HepG2 (cell line): ENCODE measurements around the gene LCN2. TPM values are rescaled to one million over a fixed set of nuclear protein-coding genes. Genes with fewer than 3 reads are reported as not detected.
A peak's percentile ranks its signal among the peaks of the same experiment; 100 is the strongest.

Experiments used
- CBX1 ChIP-seq: IDR thresholded peaks from one replicate; pipeline ENCODE4 v1.6.1; 2016; ENCODE audit warnings: antibody characterized with exemption, low read depth
- ESRRA ChIP-seq: sonication (generic); formaldehyde crosslinking; IDR thresholded peaks from 2 replicates; pipeline ENCODE4 v1.5.1; 2020; ENCODE audit warnings: mild to moderate bottlenecking, low read depth, missing genetic modification reagents
- HNF4G ChIP-seq, 2 experiments: sonication (generic) in 1 of 2; formaldehyde crosslinking in 1 of 2; IDR thresholded peaks; 2 replicates each; pipeline versions ENCODE4 v1.4.0 to v1.6.1; 2011 to 2020; ENCODE audit warnings: borderline replicate concordance in 2 of 2, low read depth in 2 of 2, mild to moderate bottlenecking in 2 of 2, low read length in 1 of 2, missing genetic modification reagents in 1 of 2, moderate library complexity in 1 of 2
- MAZ ChIP-seq, 2 experiments: sonication (generic) in 1 of 2; formaldehyde crosslinking in 1 of 2; IDR thresholded peaks; 2 replicates each; pipeline versions ENCODE4 v1.5.0 to v1.6.1; 2012 to 2020; ENCODE audit warnings: low read depth in 2 of 2, mild to moderate bottlenecking in 2 of 2, borderline replicate concordance in 1 of 2, improper control_type of control experiment in 1 of 2, low read length in 1 of 2, missing genetic modification reagents in 1 of 2, moderate library complexity in 1 of 2
- MIXL1 ChIP-seq: IDR thresholded peaks from 2 replicates; pipeline ENCODE4 v1.6.1; 2016
- MXI1 ChIP-seq: IDR thresholded peaks from 3 replicates; pipeline ENCODE4 v1.6.1; 2012; ENCODE audit warnings: low read depth, low read length, inconsistent platforms, borderline replicate concordance
- SIX4 ChIP-seq: sonication (generic); formaldehyde crosslinking; IDR thresholded peaks from 2 replicates; pipeline ENCODE4 v1.4.0; 2020; ENCODE audit warnings: missing genetic modification reagents
- polyA plus RNA-seq, 8 experiments: library from polyadenylated mRNA; depleted of rRNA in 3 of 8; stranded (reverse) in 7 of 8; unstranded in 1 of 8; fragments of >200 nt; fragmentation: Illumina TruSeq in 4 of 8; extraction: Trizol in 4 of 8; gene quantifications; 2 replicates each; pipeline versions ENCODE4 v1.2.1 to v1.2.3, GENCODE V29; 2011 to 2016; ENCODE audit warnings: low read depth in 4 of 8, missing spikeins in 1 of 8, mixed read lengths in 1 of 8; ENCODE audit not compliant: insufficient read depth in 1 of 8
- total RNA-seq, 5 experiments: library from RNA; depleted of rRNA; stranded (reverse); fragments of >200 nt; fragmentation: Illumina TruSeq; extraction: Trizol; gene quantifications; 2 replicates each; pipeline ENCODE4 v1.2.3, GENCODE V29; 2016; ENCODE audit warnings: low read depth in 1 of 5
- TF ChIP-seq, protein P1 (sequence below): sonication (generic); formaldehyde crosslinking; IDR thresholded peaks from 2 replicates; pipeline ENCODE4 v1.4.0; 2020; ENCODE audit warnings: missing genetic modification reagents
- TF ChIP-seq, protein P2 (sequence below): sonication (generic); formaldehyde crosslinking; IDR thresholded peaks from 2 replicates; pipeline ENCODE4 v1.8.0; 2022; ENCODE audit warnings: missing genetic modification reagents, mild to moderate bottlenecking, borderline replicate concordance
- TF ChIP-seq, protein P3 (sequence below): sonication (generic); formaldehyde crosslinking; IDR thresholded peaks from 2 replicates; pipeline ENCODE4 v1.9.0; 2021; ENCODE audit warnings: mild to moderate bottlenecking, missing genetic modification reagents

Gene LCN2
- total and polyA plus RNA-seq, 2 of the 13 experiments (the other 11 are each of a cell fraction or from before 2014, with no cell fraction given) = 0.38 to 1.4 TPM

DNA sequence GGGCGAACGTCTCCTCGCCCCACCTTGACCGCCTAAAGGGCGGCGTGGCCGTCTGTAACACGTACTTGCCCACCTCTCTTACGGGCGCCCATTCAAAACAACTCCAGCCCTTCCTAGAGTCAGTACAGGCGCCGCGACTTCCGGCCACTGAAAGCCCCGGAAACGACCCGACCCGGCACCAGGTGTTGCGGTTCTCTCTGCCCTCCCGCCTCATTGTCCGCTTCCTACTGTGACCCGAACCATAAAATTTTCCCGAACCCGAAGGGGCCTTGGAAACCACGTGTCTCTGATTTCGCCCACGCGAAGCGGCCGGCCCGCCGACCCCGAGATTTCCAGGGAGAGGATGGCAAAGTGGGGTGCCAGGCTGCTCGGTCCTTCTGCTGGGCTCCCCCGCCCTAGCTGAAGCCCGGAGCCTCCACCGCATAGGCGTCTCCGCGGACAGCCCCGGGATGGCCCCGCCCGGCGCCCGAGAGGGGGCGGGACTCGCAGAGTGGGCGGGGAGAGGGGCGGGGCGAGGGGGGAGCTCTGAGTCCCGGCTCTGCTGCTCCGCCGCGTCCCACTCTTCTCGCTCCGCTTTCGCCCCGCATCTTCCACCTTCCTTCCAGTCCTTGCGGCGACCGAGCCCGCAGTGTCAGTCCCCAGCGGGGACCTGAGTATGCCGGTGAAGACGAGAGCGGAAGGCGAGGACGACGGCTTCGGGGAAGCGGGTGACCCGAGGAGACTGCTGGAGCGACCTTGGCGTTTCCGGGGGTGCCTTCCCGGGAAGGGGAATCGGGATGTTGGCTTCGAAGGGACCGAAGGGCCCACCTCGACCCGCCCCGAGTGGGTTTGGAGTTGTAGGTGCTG, 21.0 kb upstream of the LCN2 start (continued):
- TF ChIP-seq MAZ (IDR thresholded peaks at IDR 0.05; ENCODE audit: borderline replicate concordance, low read depth, low read length) (no peak), MAZ (CRISPR knock-in tag; IDR thresholded peaks at IDR 0.05; ENCODE audit: low read depth) (peak; percentile 46), SIX4 (no peak), MXI1 (peak; percentile 82; the same call in 2 of the 3 replicates), MIXL1 (peak; percentile 47; the same call in 1 of the 2 replicates), ESRRA (no peak), CBX1 (no peak), HNF4G (IDR thresholded peaks at IDR 0.05; ENCODE audit: borderline replicate concordance, low read depth, low read length) (0 out of 2 replicates have a peak, but pooled peaks have one; percentile 1), HNF4G (CRISPR knock-in tag; IDR thresholded peaks at IDR 0.05; ENCODE audit: borderline replicate concordance, low read depth) (no peak)
- TF ChIP-seq, protein P1, sequence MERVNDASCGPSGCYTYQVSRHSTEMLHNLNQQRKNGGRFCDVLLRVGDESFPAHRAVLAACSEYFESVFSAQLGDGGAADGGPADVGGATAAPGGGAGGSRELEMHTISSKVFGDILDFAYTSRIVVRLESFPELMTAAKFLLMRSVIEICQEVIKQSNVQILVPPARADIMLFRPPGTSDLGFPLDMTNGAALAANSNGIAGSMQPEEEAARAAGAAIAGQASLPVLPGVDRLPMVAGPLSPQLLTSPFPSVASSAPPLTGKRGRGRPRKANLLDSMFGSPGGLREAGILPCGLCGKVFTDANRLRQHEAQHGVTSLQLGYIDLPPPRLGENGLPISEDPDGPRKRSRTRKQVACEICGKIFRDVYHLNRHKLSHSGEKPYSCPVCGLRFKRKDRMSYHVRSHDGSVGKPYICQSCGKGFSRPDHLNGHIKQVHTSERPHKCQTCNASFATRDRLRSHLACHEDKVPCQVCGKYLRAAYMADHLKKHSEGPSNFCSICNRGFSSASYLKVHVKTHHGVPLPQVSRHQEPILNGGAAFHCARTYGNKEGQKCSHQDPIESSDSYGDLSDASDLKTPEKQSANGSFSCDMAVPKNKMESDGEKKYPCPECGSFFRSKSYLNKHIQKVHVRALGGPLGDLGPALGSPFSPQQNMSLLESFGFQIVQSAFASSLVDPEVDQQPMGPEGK (CRISPR knock-in tag) = no peak; the same call in 1 of the 2 replicates
- TF ChIP-seq, protein P2, sequence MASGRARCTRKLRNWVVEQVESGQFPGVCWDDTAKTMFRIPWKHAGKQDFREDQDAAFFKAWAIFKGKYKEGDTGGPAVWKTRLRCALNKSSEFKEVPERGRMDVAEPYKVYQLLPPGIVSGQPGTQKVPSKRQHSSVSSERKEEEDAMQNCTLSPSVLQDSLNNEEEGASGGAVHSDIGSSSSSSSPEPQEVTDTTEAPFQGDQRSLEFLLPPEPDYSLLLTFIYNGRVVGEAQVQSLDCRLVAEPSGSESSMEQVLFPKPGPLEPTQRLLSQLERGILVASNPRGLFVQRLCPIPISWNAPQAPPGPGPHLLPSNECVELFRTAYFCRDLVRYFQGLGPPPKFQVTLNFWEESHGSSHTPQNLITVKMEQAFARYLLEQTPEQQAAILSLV = no peak
- TF ChIP-seq, protein P3, sequence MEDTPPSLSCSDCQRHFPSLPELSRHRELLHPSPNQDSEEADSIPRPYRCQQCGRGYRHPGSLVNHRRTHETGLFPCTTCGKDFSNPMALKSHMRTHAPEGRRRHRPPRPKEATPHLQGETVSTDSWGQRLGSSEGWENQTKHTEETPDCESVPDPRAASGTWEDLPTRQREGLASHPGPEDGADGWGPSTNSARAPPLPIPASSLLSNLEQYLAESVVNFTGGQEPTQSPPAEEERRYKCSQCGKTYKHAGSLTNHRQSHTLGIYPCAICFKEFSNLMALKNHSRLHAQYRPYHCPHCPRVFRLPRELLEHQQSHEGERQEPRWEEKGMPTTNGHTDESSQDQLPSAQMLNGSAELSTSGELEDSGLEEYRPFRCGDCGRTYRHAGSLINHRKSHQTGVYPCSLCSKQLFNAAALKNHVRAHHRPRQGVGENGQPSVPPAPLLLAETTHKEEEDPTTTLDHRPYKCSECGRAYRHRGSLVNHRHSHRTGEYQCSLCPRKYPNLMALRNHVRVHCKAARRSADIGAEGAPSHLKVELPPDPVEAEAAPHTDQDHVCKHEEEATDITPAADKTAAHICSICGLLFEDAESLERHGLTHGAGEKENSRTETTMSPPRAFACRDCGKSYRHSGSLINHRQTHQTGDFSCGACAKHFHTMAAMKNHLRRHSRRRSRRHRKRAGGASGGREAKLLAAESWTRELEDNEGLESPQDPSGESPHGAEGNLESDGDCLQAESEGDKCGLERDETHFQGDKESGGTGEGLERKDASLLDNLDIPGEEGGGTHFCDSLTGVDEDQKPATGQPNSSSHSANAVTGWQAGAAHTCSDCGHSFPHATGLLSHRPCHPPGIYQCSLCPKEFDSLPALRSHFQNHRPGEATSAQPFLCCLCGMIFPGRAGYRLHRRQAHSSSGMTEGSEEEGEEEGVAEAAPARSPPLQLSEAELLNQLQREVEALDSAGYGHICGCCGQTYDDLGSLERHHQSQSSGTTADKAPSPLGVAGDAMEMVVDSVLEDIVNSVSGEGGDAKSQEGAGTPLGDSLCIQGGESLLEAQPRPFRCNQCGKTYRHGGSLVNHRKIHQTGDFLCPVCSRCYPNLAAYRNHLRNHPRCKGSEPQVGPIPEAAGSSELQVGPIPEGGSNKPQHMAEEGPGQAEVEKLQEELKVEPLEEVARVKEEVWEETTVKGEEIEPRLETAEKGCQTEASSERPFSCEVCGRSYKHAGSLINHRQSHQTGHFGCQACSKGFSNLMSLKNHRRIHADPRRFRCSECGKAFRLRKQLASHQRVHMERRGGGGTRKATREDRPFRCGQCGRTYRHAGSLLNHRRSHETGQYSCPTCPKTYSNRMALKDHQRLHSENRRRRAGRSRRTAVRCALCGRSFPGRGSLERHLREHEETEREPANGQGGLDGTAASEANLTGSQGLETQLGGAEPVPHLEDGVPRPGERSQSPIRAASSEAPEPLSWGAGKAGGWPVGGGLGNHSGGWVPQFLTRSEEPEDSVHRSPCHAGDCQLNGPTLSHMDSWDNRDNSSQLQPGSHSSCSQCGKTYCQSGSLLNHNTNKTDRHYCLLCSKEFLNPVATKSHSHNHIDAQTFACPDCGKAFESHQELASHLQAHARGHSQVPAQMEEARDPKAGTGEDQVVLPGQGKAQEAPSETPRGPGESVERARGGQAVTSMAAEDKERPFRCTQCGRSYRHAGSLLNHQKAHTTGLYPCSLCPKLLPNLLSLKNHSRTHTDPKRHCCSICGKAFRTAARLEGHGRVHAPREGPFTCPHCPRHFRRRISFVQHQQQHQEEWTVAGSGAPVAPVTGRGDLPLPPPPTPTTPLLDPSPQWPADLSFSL (CRISPR knock-in tag) = no peak
